Epithelial cell of prostate (primary cell): ENCODE results near the gene DLG5.
A peak's percentile ranks its signal among the peaks of the same experiment; 100 is the strongest.

Experiments
- DNase-seq: peaks from one replicate; pipeline ENCODE4 v3.0.0-alpha.2; 2011; ENCODE audit warnings: low read depth, low spot score
- H3K27ac ChIP-seq: fragments of 450-650 bp; 2 replicates; pipeline ENCODE4 v1.5.1; 2017; ENCODE audit warnings: mild to moderate bottlenecking

The DLG5 gene

DNA sequence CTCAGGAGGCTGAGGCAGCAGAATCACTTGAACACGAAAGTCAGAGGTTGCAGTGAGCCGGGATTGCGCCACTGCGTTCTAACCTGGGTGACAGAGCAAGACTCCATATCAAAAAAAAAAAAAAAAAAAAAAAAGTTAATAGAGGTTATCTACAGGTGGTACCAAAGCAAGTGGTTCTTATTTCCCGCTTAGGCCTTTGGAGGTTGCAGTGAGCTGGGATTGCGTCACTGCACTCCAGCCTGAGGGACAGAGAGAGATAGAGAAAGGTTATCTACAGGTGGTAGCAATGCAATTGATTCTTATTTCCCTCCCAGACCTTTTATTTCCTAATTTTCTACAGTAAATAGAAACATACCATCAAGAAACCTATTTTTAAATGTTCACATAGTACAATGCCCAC, 98.2 kb downstream of the DLG5 start:
- no peak for DNase-seq
- H3K27ac ChIP-seq = no peak overlapping the region

DNA sequence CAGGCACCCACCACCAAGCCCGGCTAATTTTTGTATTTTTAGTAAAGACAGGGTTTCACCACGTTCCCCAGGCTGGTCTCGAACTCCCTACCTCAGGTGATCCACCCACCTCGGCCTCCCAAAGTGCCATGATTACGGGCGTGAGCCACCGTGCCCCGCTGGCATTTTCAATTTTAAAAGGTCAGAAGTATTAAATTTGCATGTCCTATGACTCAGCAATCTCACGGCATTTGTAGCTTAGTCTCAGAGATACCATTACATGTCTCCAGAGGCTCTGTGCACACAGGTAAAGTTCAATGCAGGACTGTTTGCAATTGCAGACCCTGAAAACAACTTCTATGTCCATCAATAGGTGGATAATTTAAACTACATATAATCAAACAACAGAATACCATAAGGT, 99.2 kb downstream of the DLG5 start:
- H3K27ac ChIP-seq = no peak overlapping the region
- no peak for DNase-seq

DNA sequence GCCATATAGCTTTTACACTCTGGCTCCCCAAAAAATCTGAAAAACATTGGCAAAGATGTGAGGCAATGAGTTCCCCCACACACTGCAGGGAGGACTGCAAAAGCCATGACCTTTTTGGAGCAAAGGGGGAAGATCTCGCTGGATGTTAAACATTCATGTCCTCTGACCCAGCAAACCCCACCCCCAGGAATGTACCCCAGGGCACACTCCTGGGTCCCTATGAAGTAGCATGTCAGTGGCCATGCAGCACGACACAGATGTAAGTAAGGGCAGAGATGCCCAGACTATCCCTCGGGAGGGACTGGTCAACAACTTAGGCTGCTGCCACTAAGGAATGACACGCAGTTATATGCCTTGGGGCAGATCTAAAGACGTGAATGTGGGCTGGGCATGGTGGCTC, 100.6 kb downstream of the DLG5 start:
- no peak overlapping the region for H3K27ac ChIP-seq
- no peak for DNase-seq

DNA sequence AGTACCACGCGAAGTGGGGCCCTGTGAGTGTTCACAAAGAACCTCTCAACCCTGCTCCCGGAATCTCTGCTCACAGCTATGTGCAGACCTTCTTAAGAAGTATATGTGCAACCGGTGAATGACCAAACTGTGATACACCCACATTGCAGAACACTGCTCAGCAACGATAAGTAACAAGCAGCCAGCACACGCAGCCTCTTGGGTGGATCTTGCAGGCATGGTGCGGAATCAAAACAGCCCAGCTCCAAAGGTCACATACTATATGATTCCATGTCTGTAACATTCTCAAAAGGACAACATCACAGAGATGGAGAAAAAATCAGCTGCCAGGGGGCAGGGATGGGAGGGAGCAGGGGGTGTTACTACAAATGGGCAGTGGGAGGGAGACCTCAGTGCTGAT, 101.6 kb downstream of the DLG5 start:
- no peak for DNase-seq
- no peak overlapping the region for H3K27ac ChIP-seq

DNA sequence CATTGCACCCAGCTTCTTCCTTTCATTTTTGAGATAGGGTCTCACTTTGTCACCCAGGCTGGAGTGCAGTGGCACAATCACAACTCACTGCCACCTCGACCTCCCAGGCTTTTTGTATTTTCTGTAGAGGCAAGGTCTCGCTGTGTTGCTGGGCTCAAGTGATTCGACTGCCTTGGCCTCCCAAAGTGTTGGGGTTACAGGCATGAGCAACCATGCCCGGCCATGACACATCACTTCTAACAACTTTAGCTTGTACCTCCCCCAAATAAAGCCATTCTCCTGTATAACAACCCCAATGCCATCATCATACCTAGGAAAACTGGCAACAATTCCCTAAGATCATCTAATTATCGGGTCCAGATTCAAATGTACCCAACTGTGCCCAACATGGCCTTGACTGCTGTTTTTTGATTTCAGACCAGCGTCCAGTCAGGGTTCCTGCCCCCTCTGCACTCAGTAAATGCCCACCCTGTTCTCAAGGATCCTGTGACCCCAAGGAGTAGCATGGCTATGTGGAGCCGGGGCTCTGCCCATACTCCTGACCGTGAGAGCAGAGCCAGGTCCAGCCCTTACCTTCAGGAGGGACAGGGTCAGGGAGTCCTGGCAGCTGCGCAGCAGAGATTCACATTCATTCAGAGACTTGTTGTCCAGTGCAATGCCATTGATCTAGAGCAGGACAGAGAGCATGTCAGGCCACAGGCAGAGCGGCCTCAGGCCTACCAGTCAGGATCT, 102.6 kb downstream of the DLG5 start:
- DNase-seq = no peak

DNA sequence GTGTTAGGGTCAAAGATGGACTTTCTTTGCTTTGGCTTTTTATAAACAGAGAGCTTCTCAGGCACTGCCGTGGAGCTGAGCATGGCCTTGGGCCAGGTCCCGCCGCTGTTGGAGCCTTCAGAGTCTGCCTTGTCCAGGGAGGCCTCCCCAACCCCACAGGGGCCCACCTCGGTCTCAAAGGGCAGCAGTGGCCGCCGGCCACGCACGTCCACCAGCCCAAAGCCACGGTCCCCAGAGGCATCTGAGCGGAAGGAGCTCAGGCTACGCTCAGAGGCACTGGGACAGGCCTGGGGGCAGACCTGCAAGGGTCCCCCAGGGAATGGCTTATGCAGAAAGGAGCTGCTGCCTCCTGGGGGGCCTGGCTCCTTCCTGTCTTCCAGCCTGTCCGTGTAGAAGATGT, 105.0 kb downstream of the DLG5 start:
- DNase-seq = no peak
- H3K27ac ChIP-seq = no peak overlapping the region

More for the DNA sequence above, 102.6 kb downstream of the DLG5 start:
- H3K27ac ChIP-seq = no peak overlapping the region

DNA sequence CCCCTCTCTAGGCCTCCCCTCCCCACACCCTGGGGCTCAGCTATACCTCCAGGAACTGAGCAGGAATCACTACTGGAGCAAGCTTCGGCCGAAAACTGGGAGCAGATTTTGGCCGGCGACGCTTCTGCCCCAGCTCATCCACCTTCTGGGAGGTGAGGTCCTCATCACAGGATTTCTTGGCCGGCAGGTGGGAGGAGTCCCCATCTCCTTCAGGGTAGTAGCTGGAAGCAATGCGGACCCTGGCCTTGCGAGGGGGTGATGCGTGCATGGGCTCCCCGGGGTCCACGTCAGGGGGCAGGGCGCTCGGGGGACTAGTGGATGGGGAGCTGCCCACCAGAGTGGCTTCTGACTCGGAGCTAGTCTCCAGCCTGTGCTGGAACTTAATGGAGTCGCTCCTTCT, 105.5 kb downstream of the DLG5 start:
- peak overlapping the region; percentile 50 for H3K27ac ChIP-seq
- DNase-seq = no peak

DNA sequence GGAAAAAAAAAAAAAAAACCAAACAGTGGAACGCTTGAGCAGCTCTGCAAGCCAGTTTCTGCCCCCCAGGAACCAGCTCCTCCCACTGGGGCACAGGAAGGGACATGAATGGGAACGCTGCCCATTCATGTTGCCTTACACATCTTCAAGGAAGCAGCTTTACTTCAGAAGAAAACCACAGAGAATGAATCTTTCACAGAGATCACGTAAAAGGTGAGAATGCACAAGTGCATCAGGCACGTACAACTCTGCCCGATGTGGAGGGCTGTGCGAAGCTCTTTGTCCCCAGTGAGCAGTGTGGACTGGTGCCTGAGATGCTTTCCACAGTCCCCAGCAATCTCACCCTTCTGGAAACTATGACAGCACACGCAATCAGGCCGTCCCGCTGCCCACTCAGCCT, 106.2 kb downstream of the DLG5 start:
- H3K27ac ChIP-seq = peak overlapping the region; percentile 50
- peak; percentile 70 for DNase-seq

DNA sequence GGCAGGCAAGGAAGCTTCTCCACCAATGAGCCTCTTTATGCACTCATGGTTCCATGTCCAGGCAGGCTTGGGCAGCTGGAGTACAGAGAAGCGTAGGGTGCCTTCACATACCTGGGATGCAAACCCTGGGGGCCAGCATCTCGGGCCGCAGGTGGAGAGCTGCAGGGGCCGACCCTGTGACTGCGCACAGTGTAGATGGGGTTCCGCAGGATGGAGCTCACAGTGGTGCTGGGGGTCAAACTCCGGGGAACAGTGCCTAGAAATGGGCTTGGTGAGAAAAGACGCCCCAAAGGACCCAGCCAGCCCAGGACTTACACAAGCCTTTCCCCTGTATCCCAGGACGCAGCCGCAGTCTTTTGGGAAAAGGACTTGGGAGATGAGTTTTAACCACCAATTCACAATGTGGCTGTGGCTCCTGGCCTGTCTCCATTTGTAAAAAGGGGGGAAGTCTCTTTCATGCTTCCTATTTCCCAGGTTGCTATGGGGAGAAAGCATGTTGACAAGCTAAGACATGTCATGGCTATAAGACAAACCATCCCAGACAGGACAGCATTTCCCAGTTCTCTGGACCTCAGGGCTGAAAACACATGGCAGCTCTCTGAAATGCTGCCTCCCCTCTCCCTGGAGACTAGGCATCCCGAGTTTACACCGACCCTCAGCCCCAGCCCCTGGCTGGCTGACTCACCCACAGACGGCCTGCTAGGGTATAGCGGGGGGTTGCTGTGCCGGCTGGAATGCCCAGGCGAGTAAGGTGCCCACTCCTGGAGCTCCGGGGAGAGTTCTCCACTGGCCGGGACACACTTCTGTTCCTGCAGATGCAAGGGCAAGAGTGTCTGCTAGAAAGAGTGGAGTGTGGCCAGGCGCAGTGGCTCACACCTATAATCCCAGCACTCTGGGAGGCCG, 107.1 kb downstream of the DLG5 start:
- H3K27ac ChIP-seq = peak overlapping the region; percentile 50
- DNase-seq = peak; percentile 34

DNA sequence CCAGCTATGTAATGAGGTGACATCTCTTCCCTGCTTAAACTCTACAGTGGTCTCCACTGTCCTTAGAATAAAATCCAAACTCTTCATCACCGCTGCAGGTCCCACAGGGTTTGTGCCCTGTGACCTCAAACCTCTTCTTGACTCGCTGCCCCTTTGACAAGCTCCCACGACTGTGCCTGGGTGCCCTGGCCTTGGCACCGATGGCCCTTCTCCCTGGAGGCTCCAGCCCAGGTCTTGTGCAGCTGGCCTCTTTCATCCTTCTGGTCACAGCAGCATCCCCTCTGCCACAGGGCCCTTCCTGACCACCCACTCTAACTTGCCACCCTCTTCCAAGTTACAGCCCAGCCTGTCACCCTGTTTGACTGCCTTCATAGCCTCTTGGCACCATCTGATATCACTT, 108.2 kb downstream of the DLG5 start:
- DNase-seq = no peak
- no peak overlapping the region for H3K27ac ChIP-seq

DNA sequence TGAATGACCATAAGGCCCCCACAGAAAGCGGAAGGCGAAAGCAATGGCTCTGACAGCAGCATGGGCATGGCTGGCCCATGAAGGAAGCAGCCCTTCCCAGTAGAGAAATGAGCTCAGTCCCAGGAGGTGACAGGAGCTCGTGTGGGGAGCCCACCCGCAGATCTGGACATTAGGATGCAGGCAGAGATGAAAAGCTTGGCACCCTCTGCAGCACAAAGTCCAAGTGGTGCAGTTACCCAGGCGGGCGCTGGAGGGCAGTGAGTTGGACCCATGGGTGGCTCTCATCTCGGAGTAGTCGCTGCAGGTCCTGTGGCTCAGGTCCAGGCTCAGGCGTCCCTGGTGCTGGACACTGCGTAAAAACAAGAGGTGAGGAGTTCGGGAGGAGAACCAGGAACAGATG, 109.0 kb downstream of the DLG5 start:
- no peak for DNase-seq
- H3K27ac ChIP-seq = no peak overlapping the region

DNA sequence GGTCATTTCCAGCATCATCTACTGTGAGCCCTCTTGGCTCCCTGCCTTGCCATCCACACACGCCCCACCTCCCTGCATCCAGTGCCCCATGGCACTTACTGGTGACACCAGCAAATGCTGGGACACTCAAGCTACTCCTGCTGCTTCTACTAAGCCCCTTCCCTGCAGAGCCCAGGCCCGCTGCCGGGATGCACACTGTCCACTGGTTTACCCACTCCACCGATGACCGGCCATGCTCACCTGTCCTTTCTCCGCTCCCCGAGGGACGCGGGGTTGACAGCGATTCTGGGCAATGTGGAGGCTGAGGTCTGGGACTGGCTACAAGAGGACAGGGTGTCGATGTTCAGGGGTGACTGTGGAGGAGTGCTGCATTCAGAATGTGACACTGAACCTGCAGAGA, 110.2 kb downstream of the DLG5 start:
- DNase-seq = no peak
- no peak overlapping the region for H3K27ac ChIP-seq

DNA sequence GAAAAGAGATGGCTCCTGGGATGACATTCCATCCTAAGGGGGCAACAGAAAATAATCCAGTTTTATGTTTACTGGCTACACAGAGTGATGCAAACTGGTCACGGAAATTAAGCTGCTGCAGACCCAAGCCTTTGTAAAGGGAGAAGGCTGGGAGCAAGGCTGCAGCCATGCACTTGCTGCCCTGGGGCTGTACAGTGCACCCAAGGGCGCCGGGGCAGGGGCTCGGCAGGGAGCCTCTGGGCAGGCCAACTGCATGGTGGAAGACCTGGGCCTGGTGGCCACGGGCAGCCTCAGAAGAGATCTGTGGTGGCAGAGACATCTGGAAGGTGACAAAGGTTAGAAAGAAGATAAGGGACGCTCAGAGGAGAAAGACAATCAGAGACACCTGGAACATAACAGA, 113.8 kb downstream of the DLG5 start:
- no peak for DNase-seq
- no peak overlapping the region for H3K27ac ChIP-seq

DNA sequence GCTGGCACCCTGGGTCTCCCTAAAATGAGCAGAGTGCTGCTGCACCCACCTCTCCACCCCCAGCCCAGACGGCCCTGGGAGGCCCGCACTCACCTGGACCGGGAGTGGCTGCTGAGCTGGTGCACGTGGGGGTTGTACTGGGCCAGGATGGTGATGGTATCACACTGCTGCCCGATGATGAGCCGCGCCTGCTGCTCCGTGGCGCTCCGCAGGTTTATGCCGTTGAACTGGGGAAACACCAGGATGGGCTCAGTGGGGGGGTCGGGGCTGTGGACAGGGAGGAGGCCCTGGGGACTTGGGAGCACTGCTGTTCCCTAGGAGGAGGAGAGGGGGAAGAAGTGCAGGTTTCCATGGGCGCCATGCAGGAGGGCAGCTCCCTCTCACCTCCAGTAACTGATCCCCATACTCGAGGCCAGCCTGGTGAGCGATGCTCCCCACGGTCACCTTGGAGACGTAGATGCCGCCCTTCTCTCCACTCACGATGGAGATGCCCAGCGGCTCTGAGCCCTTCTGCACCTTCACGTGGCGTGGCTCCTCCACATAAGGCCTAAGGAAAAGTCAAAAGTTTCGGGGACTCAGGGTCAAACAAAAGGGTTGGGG, 114.6 kb downstream of the DLG5 start:
- no peak for DNase-seq

DNA sequence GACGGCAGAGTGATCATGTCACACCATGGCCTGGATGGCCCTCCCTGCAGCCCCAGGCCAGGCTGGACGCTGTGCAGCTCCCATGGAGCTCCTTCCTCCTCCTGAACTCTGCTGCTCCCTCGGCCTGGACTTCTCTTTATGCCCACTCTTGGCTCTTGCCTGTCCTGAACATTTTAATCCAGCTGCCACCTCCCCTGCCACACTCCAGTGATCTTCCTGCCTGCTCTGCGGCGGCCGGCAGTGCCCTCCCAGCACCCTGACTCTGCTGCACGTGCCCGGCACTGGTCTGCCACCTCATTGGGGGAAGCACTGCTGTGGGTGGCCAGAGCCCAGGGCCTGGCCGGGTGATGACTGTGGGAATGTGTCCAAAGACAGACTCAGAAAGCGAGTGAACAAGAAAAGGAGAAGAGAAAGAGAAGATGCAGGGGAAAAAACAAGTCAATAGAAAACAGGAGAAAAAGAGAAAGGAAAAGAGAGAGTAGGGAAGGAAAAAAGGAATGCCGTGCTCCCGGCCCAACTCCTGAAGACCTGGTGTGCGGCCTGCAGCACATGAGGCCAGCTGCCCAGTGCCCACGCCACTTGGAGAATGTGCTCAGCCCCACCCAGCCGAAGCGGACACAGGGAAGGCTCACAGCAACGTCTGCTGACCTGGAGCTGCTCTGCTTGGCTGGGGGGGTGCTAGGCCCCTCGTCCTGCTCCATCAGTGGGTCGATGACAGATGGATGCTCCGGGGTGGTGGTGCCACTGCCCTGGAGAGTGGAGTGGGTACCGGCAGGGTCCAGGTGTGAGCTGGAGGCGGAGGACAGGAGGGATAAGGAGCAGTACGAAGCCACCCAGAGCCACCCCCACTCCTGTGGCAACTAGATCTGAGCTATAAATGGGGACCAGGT, 115.9 kb downstream of the DLG5 start:
- DNase-seq = no peak
- H3K27ac ChIP-seq = no peak overlapping the region

More for the DNA sequence above, 114.6 kb downstream of the DLG5 start:
- H3K27ac ChIP-seq = no peak overlapping the region

DNA sequence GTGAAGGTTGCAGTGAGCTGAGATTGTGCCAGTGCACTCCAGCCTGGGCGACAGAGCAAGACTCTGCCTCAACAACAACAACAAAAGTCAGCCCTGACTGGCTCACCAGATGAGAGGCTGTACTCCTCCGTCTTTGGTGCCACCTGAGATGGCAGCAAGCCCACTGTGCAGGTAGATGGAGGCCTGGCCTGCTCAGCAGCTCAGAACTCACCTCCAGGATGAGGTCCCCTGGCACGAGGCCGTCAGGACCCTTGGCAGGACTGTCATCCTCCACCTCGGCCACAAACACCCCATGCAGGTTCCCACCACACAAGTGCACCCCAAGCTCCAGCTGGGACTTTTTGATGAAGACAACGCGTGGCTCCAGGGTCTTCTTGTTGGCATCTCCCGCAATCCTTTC, 117.2 kb downstream of the DLG5 start:
- H3K27ac ChIP-seq = no peak overlapping the region
- DNase-seq = no peak

DNA sequence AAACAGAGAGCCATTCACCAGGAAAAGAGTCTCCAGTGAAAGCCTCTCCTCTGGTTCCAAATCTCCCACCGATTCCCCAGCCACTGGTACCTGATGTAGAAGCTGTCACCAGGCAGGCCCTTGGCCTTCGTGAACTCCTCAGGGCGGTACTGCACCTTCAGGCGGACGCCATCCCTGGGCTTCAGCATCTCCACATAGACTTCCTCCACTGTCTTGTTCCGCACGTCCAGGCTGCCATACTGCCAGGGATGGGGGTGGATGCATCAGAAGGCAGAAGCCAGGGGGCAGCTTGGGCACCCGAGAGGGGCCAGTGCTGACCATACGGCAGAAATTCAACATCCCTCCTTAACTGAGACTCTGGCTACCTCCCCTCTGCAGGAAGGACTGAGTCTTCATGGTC, 118.8 kb downstream of the DLG5 start:
- DNase-seq = no peak

DNA sequence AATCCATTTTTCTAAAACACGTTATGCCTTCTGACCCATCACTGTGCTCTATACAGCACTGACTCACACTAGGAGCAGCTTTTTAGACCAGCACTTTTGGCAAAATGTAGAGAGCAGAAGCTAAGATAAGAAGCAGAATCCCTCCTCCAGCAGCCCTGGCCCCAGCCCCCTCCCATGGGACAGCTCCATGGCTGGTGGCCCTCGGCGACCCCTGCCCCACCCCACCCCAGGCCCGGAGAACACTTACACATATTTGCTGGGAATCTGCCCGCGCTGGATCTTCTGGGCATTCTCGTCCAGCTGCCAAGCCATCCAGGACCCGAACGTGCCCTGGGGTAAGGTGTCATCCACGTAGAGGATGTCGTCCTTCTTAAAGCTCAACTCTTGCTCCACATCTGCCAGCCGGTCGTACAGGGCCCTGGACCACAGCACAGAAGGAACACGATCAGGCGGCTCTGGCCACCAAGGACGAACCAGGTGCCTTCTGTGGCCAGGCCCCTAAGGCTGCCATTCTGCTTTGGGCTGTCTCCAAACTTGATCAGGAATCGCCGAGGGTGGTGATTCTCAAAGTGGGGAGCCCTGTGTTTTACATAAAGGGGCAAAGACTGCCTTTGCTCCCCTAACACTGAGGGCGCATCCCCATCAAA, 119.9 kb downstream of the DLG5 start:
- DNase-seq = no peak
- no peak overlapping the region for H3K27ac ChIP-seq

More for the DNA sequence above, 118.8 kb downstream of the DLG5 start:
- H3K27ac ChIP-seq = no peak overlapping the region

DNA sequence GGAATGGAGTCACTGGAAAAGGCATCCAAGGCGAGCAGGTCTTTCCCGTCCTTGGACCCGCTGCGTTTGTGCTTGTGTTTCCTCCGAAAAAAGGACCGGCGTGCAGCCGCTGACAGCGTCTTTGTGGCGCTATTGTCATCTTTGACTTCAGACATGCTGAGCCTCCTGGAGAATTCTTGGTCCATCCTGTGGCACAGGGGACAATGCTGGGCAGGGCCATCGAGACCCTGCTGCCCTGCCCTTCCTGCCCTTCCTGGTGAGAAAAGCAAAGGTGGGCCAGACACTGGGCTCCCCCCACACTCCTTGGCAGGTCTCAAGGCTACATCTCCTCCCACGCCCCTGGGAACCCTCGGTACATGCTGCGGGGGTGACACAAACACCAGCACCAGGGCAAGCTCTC, 120.9 kb downstream of the DLG5 start:
- DNase-seq = no peak
- H3K27ac ChIP-seq = no peak overlapping the region

DNA sequence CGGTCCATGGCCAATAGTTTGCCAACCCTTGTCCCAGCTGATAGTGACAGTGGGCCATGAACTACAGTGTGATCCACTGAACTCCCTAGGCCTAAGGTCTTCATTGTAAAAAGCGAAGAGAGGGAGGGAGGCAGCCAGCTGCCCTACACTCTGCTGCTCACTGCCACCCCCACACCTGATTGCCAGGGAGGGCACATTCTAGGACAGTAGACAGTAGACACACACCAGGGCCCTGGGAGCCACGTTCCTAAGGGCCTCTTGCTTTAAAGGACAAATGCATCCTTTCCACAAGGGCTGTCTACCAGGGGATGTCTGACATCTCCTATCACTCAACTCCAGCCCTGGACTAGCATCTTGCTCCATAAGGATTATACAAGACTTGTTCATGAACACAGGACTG, 122.2 kb downstream of the DLG5 start:
- no peak for DNase-seq
- H3K27ac ChIP-seq = no peak overlapping the region
